Stimulated activated naive CD8-positive, alpha-beta T cell treated with anti-CD3 and anti-CD28 coated beads, Interleukin-15, Interleukin-2, amounts not matched to agents 100 U/mL and 50 U/mL, for 24 hours (primary cell): ENCODE measurements around the gene FAM177A1.

Experiments
- ATAC-seq: fragments of 150-1000 bp; cut with Tn5 transposase; one replicate; pipeline ENCODE4 v1.10.0; 2021
- DNase-seq: peaks from one replicate; pipeline ENCODE4 v3.0.0; 2021

Gene FAM177A1

GRCh38 chr14:35123388-35123703 is 77.3 kb downstream of the FAM177A1 start:
- ATAC-seq = no peak
- DNase-seq = no peak

- DNase-seq (no peak), ATAC-seq (no peak)
Measured at GRCh38 chr14:35124127-35124526, 78.1 kb downstream of the FAM177A1 start.
